ENCODE results near the gene SPTBN5. TPM values are rescaled to one million over a fixed set of nuclear protein-coding genes. Genes with fewer than 3 reads are reported as not detected.

Gene SPTBN5
- total RNA-seq, 1 experiment from 2014 or later = 2.5 TPM

- BruUV-seq (replicated peaks) = no TSS peak
- H3K27ac Mint-ChIP-seq (ENCODE audit: unreplicated experiment) = no peak overlapping the region
- H3K4me3 Mint-ChIP-seq (ENCODE audit: unreplicated experiment) = no peak overlapping the region
- H3K36me3 ChIP-seq (ENCODE audit: control insufficient read depth, insufficient read depth, low read length) = peaks cover 2% of the 10 kb centered on the region; the same call in 1 of the 2 replicates
- intact Hi-C loops (cut with micrococcal nuclease; ENCODE audit: unreplicated experiment) = loop anchor here (5.0 kb wide), 1 partner anchor 342 kb away; no protein-coding TSS in a partner anchor
- H3K27me3 ChIP-seq (replicated peaks; ENCODE audit: control insufficient read depth, insufficient read depth, low read length) = no peaks in the 10 kb centered on the region
- no peak for DNase-seq
- no peaks in the 10 kb centered on the region for H3K9me3 Mint-ChIP-seq (ENCODE audit: unreplicated experiment)
- peaks cover 13% of the 10 kb centered on the region for H3K36me3 Mint-ChIP-seq (ENCODE audit: insufficient read depth, unreplicated experiment)
- H3K4me3 ChIP-seq (ENCODE audit: low read depth, low read length) = no peak overlapping the region
- ChIA-PET CTCF (interaction anchor here (1.1 to 4.0 kb wide), 2 partner anchors 36 to 114 kb away, joined by 4 to 47 read pairs; partner anchors contain the start of gene MAPKBP1), POLR2A (no interaction called here)
- no peaks in the 10 kb centered on the region for H3K4me1 Mint-ChIP-seq (ENCODE audit: low read depth, unreplicated experiment)
- no peaks in the 10 kb centered on the region for H3K9me3 ChIP-seq
- TF ChIP-seq, protein P1, sequence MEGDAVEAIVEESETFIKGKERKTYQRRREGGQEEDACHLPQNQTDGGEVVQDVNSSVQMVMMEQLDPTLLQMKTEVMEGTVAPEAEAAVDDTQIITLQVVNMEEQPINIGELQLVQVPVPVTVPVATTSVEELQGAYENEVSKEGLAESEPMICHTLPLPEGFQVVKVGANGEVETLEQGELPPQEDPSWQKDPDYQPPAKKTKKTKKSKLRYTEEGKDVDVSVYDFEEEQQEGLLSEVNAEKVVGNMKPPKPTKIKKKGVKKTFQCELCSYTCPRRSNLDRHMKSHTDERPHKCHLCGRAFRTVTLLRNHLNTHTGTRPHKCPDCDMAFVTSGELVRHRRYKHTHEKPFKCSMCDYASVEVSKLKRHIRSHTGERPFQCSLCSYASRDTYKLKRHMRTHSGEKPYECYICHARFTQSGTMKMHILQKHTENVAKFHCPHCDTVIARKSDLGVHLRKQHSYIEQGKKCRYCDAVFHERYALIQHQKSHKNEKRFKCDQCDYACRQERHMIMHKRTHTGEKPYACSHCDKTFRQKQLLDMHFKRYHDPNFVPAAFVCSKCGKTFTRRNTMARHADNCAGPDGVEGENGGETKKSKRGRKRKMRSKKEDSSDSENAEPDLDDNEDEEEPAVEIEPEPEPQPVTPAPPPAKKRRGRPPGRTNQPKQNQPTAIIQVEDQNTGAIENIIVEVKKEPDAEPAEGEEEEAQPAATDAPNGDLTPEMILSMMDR (IDR thresholded peaks at IDR 0.05; ENCODE audit: insufficient read depth in 1 of 2, low read depth in 1 of 2, low read length in 1 of 2, severe bottlenecking in 1 of 2, unreplicated experiment in 1 of 2) = no peak
- no peaks in the 10 kb centered on the region for H3K27me3 Mint-ChIP-seq (ENCODE audit: insufficient read depth, unreplicated experiment)
- H3K4me1 ChIP-seq = no peaks in the 10 kb centered on the region
These were observed 84.2 kb downstream of the SPTBN5 start for GRCh38 chr15:41809526-41810220.

GRCh38 chr15:41809121-41809520 is 84.7 kb downstream of the SPTBN5 start:
- intact Hi-C loops (cut with micrococcal nuclease; ENCODE audit: unreplicated experiment) = no loop called here
- H3K27me3 Mint-ChIP-seq (ENCODE audit: insufficient read depth, unreplicated experiment) = no peaks in the 10 kb centered on the region
- POLR2A ChIA-PET = no interaction called here
- no peaks in the 10 kb centered on the region for H3K4me1 ChIP-seq
- CTCF ChIA-PET = interaction anchor here (4.0 kb wide), 1 partner anchor 36 kb away, joined by 47 read pairs; the partner anchor contains the start of gene MAPKBP1
- TF ChIP-seq, protein P1 (IDR thresholded peaks at IDR 0.05; ENCODE audit: insufficient read depth in 1 of 2, low read depth in 1 of 2, low read length in 1 of 2, severe bottlenecking in 1 of 2, unreplicated experiment in 1 of 2) = no peak
- no peak overlapping the region for H3K27ac Mint-ChIP-seq (ENCODE audit: unreplicated experiment)
- DNase-seq = no peak
- H3K27me3 ChIP-seq (replicated peaks; ENCODE audit: control insufficient read depth, insufficient read depth, low read length) = no peaks in the 10 kb centered on the region
- no peaks in the 10 kb centered on the region for H3K9me3 Mint-ChIP-seq (ENCODE audit: unreplicated experiment)
- no peak overlapping the region for H3K4me3 Mint-ChIP-seq (ENCODE audit: unreplicated experiment)
- peaks cover 13% of the 10 kb centered on the region for H3K36me3 Mint-ChIP-seq (ENCODE audit: insufficient read depth, unreplicated experiment)
- H3K36me3 ChIP-seq (ENCODE audit: control insufficient read depth, insufficient read depth, low read length) = peaks cover 2% of the 10 kb centered on the region; the same call in 1 of the 2 replicates
- no peaks in the 10 kb centered on the region for H3K9me3 ChIP-seq
- no peaks in the 10 kb centered on the region for H3K4me1 Mint-ChIP-seq (ENCODE audit: low read depth, unreplicated experiment)
- no peak overlapping the region for H3K4me3 ChIP-seq (ENCODE audit: low read depth, low read length)
- BruUV-seq (replicated peaks) = no TSS peak

DNA sequence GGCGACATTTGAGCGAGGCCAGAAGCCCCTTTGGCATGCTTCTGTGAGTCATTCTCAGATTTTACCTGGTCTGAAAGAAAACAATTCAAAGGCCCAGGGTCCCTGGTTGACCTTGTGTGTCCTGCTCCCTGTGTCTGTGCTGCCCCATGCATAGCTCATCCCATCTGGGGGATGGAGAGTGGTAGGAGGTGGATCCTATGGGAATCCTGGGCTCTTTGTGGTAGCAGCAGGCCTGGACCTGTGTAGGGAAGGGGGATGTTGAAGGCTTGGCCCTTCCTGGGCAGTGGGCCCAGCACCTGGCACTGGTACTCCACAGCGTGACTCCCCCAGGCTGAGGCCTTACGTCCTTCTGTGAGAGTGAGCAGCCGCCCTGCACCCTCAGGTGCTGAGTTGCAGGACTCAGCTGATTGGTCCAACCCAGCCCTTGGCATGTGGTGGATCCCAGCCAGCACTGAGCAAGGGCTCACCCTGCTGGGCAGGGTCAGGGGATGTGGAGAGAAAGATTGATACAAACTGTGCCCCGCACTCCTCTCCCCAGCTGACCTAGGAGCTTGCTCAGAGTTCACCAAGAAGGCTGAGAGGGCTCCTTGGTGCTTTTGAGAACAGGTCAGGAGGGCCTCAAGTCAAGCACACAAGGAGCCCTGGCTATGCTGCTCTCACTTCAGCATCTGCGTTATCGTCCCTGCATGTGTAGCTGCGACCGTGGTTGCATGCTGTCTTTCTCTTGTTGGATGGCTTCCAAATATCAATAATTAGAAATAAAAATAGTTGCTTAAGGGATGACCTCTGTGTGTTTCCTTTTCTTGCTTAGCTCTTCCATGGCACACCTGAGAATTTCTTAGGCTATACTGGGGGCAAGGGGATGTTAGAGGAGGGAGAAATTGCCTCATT is 87.3 kb downstream of the SPTBN5 start:
- ChIA-PET POLR2A (interaction anchor here (1.3 kb wide), 1 partner anchor 32 kb away, joined by 4 read pairs; the partner anchor contains the start of gene MAPKBP1), CTCF (interaction anchor here (1.0 to 5.9 kb wide), 2 partner anchors 33 to 252 kb away, joined by 3 to 42 read pairs; partner anchors contain the start of gene MAPKBP1)
- DNase-seq = peak in 1 of 2 experiments; percentile 46

More for the DNA sequence above, 87.3 kb downstream of the SPTBN5 start:
- intact Hi-C loops (cut with micrococcal nuclease; ENCODE audit: unreplicated experiment) = loop anchor here (2.0 kb wide), 1 partner anchor 58 kb away; no protein-coding TSS in a partner anchor
- Mint-ChIP-seq H3K4me3 (ENCODE audit: unreplicated experiment) (no peak overlapping the region), H3K27me3 (ENCODE audit: insufficient read depth, unreplicated experiment) (no peaks in the 10 kb centered on the region), H3K9me3 (ENCODE audit: unreplicated experiment) (no peaks in the 10 kb centered on the region), H3K27ac (ENCODE audit: unreplicated experiment) (no peak overlapping the region), H3K4me1 (ENCODE audit: low read depth, unreplicated experiment) (no peaks in the 10 kb centered on the region), H3K36me3 (ENCODE audit: insufficient read depth, unreplicated experiment) (no peaks in the 10 kb centered on the region)
- Histone ChIP-seq H3K36me3 (ENCODE audit: control insufficient read depth, insufficient read depth, low read length) (no peaks in the 10 kb centered on the region; the same call in 1 of the 2 replicates), H3K27me3 (replicated peaks; ENCODE audit: control insufficient read depth, insufficient read depth, low read length) (no peaks in the 10 kb centered on the region), H3K9me3 (no peaks in the 10 kb centered on the region), H3K4me1 (no peaks in the 10 kb centered on the region), H3K4me3 (ENCODE audit: low read depth, low read length) (no peak overlapping the region)
- TF ChIP-seq, protein P1 (IDR thresholded peaks at IDR 0.05; ENCODE audit: insufficient read depth in 1 of 2, low read depth in 1 of 2, low read length in 1 of 2, severe bottlenecking in 1 of 2, unreplicated experiment in 1 of 2) = no peak
- no TSS peak for BruUV-seq (replicated peaks)

Data from Caco-2 (cell line).